ENCODE data around the gene FOXP1.

DNA sequence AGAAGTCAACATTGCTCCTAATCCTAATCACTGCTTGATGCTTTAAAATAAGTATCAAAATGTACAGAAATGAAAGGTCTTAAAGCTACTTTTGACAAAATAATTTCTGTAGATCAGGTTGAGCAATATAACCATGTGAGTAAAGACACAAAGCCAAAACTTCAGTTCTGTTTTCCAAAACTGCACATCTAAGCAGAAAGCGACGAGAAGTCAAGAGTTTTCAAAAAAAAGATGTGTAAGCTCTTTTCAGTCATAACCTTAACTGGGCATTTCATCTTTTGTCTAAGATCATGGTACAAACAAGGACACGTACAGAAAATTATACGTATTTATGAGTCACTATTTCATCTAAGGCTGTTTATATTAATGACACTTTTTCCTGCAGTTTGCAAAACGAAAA is 608.8 kb downstream of the FOXP1 start:
- no peak for TF ChIP-seq EZH2phosphoT487 (IDR thresholded peaks at IDR 0.05; ENCODE audit: borderline replicate concordance, low read length)
- TF ChIP-seq, protein P1, sequence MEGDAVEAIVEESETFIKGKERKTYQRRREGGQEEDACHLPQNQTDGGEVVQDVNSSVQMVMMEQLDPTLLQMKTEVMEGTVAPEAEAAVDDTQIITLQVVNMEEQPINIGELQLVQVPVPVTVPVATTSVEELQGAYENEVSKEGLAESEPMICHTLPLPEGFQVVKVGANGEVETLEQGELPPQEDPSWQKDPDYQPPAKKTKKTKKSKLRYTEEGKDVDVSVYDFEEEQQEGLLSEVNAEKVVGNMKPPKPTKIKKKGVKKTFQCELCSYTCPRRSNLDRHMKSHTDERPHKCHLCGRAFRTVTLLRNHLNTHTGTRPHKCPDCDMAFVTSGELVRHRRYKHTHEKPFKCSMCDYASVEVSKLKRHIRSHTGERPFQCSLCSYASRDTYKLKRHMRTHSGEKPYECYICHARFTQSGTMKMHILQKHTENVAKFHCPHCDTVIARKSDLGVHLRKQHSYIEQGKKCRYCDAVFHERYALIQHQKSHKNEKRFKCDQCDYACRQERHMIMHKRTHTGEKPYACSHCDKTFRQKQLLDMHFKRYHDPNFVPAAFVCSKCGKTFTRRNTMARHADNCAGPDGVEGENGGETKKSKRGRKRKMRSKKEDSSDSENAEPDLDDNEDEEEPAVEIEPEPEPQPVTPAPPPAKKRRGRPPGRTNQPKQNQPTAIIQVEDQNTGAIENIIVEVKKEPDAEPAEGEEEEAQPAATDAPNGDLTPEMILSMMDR (IDR thresholded peaks at IDR 0.05; ENCODE audit: low read depth, low read length, poor library complexity, severe bottlenecking), result no peak
